ENCODE data around the gene RASAL2.

The RASAL2 gene

GRCh38 chr1:178407655-178408054 lies 313.8 kb downstream of the RASAL2 start:
- no peak for DNase-seq

GRCh38 chr1:178408871-178409270 lies 315.0 kb downstream of the RASAL2 start:
- DNase-seq, result no peak

- no peak for DNase-seq
Observed at GRCh38 chr1:178409541-178409940, 315.6 kb downstream of the RASAL2 start.

GRCh38 chr1:178411756-178412399 lies 318.0 kb downstream of the RASAL2 start:
- DNase-seq, result no peak

GRCh38 chr1:178412400-178412770 lies 318.5 kb downstream of the RASAL2 start:
- DNase-seq, result no peak

- no peak for DNase-seq
Observed at GRCh38 chr1:178417858-178418257, 324.0 kb downstream of the RASAL2 start.

GRCh38 chr1:178418284-178418955 lies 324.5 kb downstream of the RASAL2 start:
- no peak for DNase-seq

GRCh38 chr1:178434360-178434759 lies 340.5 kb downstream of the RASAL2 start:
- no peak for DNase-seq

- no peak for DNase-seq
Observed at GRCh38 chr1:178434899-178435435, 341.1 kb downstream of the RASAL2 start.

GRCh38 chr1:178436899-178437298 lies 343.0 kb downstream of the RASAL2 start:
- no peak for DNase-seq

GRCh38 chr1:178438432-178438831 lies 344.5 kb downstream of the RASAL2 start:
- no peak for DNase-seq

- DNase-seq, result no peak
Observed at GRCh38 chr1:178442925-178443324, 349.0 kb downstream of the RASAL2 start.

GRCh38 chr1:178450871-178451270 lies 357.0 kb downstream of the RASAL2 start:
- no peak for DNase-seq

GRCh38 chr1:178451529-178451928 lies 357.6 kb downstream of the RASAL2 start:
- DNase-seq, result no peak

- DNase-seq, result no peak
Observed at GRCh38 chr1:178452013-178452412, 358.1 kb downstream of the RASAL2 start.

- no peak for DNase-seq
Observed at GRCh38 chr1:178456472-178456871, 362.6 kb downstream of the RASAL2 start.

- no peak for DNase-seq
Observed at GRCh38 chr1:178457651-178458050, 363.7 kb downstream of the RASAL2 start.

- DNase-seq, result no peak
Observed at GRCh38 chr1:178458203-178458602, 364.3 kb downstream of the RASAL2 start.

GRCh38 chr1:178461104-178461503 lies 367.2 kb downstream of the RASAL2 start:
- no peak for DNase-seq

GRCh38 chr1:178461701-178462100 lies 367.8 kb downstream of the RASAL2 start:
- DNase-seq, result no peak

- DNase-seq, result no peak
Observed at GRCh38 chr1:178464141-178464540, 370.2 kb downstream of the RASAL2 start.

GRCh38 chr1:178464566-178464965 lies 370.7 kb downstream of the RASAL2 start:
- no peak for DNase-seq

GRCh38 chr1:178465011-178465410 lies 371.1 kb downstream of the RASAL2 start:
- no peak for DNase-seq

- DNase-seq, result no peak
Observed at GRCh38 chr1:178467837-178468236, 373.9 kb downstream of the RASAL2 start.

Measured in DMS153 (cell line).